ENCODE results near the gene FOXP1.

The FOXP1 gene

GRCh38 chr3:71101014-71101413 is 482.5 kb downstream of the FOXP1 start:
- peak; percentile 42 for DNase-seq (ENCODE audit: low read depth)

- DNase-seq (ENCODE audit: low read depth): no peak
Measured at GRCh38 chr3:71099997-71100719, 483.4 kb downstream of the FOXP1 start.

DNA sequence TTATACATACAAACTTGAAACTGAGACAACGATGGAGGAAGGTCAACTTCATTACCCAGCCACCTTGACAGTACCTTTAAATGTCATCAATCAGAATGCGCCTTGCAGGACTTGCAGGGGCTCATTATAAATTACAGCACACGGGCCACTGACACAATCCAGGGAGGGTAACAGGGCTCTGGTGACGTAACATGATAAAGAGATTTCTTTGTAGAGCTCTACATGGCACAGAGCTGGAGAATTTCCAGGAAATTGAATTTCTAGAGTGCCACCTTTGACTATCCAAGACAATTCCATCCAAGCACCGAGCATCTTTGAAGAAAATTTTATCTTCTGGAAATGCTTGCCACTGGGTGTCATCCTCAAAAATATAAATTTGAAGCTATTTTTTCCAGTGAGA is 486.0 kb downstream of the FOXP1 start:
- DNase-seq (ENCODE audit: low read depth): no peak

- DNase-seq (ENCODE audit: low read depth): no peak
Measured at GRCh38 chr3:71095511-71096291, 487.8 kb downstream of the FOXP1 start.

DNA sequence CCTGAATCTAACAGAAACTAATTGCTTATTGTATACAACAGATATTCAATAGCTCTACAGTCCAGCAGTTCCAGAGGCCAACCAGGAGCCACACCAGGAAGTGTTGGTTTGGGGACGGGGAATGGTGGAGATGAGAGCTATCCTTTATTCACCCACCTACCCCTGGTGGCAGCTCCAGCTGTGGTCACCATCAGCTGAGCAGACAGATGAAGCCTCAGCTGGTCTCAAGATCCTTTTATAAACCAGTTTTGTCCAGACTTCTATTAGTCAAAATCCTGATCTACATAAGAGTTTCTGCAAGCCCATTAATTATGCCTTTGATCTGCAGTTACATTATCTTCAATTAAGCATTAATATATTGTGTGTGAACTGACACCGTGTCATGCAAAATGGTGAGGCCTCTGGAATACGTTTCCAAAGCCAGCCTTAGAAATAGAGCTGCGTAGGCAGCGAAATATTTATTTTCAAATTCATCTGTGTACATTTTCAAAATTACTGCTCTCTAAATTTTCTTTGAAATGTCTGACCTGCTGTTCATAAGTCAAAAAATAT is 488.8 kb downstream of the FOXP1 start:
- DNase-seq (ENCODE audit: low read depth): no peak

- DNase-seq (ENCODE audit: low read depth): no peak
Measured at GRCh38 chr3:71092665-71093064, 490.9 kb downstream of the FOXP1 start.

DNA sequence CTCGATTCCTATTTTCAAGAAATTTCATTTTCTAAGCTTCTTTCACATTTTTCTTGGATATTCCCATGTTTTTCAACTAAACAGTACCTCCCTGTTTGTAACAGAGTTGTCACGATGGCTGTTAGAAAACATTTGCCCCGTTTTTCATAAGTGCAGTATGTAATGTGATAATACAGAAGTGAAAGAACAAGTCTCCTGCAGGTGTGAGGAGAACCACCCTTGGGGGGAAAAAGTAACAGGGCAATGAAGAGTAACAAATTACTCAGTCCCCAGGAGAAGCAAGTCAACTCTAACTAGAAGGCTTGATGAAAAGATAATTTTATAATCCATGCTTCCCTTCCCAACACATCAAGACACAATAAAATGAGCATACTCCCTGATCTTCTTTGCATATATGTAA is 493.3 kb downstream of the FOXP1 start:
- DNase-seq (ENCODE audit: low read depth): no peak

DNA sequence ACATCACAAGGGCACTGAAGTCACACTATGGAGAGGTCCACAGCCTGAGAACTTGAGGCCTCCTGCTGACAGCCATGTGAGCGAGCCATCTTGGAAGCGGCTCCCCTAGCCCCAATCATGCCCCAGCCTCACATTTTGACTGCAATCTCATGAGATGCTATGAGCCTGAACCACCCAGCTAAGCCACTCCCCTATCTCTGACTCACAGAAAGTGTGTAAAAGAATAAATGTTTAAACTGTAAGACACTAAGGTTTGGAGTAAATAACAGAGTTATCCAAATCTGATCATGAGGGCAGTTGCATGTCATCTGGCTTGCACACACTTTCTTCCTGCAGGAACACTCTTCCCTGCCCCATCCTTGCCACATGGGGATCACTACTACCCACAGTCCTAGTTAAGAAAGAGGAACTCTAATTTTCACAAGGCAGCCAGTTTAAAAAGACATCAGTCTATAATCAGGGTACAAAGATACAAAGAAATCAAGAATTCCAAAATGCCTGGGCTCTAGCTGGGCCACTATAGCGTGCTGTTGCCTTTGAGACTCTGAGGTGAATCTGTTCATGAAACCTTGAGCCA is 494.2 kb downstream of the FOXP1 start:
- no peak for DNase-seq (ENCODE audit: low read depth)

- DNase-seq (ENCODE audit: low read depth): no peak
Measured at GRCh38 chr3:71088742-71089141, 494.8 kb downstream of the FOXP1 start.

- DNase-seq (ENCODE audit: low read depth): no peak
Measured at GRCh38 chr3:71088019-71088708, 495.4 kb downstream of the FOXP1 start.

GRCh38 chr3:71087143-71088018 is 496.1 kb downstream of the FOXP1 start:
- no peak for DNase-seq (ENCODE audit: low read depth)

DNA sequence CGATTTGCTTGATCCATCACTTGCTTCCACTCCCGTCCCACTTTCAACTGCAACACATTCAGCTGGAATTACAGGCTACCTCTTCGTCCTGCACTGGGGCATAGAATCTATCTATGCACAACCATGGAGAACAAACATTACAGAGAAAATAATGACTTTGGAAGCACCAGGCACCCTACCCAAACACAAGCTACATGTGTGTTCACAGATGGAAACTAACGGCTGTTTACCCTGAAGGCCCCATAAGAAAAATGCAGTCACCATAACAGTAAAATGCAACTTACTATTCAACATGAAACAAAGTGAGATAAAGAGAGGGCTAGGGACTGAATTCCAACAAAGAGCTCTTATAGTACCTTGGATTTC is 496.8 kb downstream of the FOXP1 start:
- no peak for DNase-seq (ENCODE audit: low read depth)

DNA sequence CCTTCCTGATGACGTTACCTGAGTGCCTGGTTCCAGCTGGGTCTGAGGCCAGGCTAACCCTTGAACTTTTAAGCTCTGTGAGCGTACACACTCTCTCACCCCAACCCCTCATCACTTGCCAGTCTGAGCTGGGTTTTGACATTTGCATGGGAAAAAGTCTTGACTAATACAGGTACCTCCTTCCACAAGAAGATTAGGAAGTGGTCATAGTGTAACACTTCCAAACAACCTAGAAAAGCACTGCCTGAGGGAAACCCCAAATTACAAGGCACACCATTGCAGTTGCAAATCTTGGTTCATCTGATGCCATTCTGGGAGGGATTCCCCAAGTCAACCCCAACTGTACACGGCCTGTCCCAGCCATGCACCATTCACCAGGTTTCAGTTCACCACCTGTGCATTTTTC is 499.8 kb downstream of the FOXP1 start:
- no peak for DNase-seq (ENCODE audit: low read depth)

GRCh38 chr3:71082833-71083232 is 500.7 kb downstream of the FOXP1 start:
- no peak for DNase-seq (ENCODE audit: low read depth)

- no peak for DNase-seq (ENCODE audit: low read depth)
Measured at GRCh38 chr3:71080517-71081083, 502.9 kb downstream of the FOXP1 start.

DNA sequence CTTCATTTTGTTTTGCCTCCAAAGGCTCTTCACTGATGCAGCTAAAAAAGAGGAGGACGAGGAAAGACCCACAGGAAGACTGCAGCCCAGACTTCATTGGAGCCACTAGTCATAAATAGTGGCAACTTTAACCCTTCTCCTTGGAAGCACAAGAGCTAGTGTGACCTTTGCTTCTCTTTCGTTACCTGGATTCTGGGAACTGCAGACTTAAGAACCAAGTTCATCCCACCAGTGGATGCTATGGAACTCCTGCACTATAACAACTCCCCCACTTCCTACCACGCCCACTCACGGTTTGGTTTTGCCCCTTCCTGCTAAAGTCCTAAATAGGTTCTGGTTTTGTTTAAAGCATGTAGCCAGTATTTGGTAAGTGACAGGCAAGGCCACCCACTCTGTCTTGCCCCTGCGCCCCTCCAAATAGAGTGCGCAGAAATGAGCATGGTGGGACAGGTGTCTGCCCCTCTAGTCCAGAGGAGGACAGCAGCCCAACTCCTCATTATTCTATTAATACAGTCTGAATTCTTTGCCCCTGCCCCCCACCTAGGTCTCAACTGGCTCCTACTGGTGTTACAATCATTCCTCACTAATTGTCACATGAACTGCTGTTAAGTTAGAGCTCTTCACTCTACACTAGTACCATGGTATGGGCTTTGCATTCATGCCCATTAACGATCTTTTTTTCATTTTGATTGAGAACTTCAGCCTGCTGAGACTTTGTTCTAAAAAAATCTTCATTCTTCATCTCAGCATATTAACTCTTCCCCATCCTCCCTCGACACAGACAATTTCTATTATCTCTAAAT is 504.6 kb downstream of the FOXP1 start:
- no peak for DNase-seq (ENCODE audit: low read depth)

DNA sequence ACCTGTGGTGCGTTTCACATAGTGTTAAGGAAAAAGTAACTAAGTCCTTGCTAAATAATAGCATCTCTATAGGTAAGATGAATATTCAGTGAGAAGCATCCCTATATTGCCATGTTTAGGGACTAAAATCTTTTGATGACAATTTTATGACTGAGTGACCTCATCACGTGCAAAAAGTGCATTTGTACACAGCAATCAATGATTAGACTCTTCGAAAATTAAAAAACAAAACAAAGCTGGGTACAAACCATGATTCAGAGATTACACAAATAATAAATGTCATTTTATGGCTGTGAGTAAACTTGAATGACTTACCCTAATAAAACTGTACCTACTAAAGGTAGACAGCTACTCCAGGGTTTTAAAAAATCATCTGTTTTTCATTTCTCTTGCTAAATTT is 505.3 kb downstream of the FOXP1 start:
- DNase-seq (ENCODE audit: low read depth): no peak

GRCh38 chr3:71077070-71077469 is 506.5 kb downstream of the FOXP1 start:
- DNase-seq (ENCODE audit: low read depth): no peak

GRCh38 chr3:71076361-71077002 is 507.0 kb downstream of the FOXP1 start:
- DNase-seq (ENCODE audit: low read depth): peak; percentile 75

GRCh38 chr3:71075494-71075893 is 508.0 kb downstream of the FOXP1 start:
- DNase-seq (ENCODE audit: low read depth): no peak

Measured in stromal cell of bone marrow (primary cell).